ENCODE data around the gene LIN28A. TPM values are rescaled to one million over a fixed set of nuclear protein-coding genes. Genes with fewer than 3 reads are reported as not detected.

Gene LIN28A, protein sequence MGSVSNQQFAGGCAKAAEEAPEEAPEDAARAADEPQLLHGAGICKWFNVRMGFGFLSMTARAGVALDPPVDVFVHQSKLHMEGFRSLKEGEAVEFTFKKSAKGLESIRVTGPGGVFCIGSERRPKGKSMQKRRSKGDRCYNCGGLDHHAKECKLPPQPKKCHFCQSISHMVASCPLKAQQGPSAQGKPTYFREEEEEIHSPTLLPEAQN
- not detected for total RNA-seq
- long read RNA-seq, result 0 reads

DNA sequence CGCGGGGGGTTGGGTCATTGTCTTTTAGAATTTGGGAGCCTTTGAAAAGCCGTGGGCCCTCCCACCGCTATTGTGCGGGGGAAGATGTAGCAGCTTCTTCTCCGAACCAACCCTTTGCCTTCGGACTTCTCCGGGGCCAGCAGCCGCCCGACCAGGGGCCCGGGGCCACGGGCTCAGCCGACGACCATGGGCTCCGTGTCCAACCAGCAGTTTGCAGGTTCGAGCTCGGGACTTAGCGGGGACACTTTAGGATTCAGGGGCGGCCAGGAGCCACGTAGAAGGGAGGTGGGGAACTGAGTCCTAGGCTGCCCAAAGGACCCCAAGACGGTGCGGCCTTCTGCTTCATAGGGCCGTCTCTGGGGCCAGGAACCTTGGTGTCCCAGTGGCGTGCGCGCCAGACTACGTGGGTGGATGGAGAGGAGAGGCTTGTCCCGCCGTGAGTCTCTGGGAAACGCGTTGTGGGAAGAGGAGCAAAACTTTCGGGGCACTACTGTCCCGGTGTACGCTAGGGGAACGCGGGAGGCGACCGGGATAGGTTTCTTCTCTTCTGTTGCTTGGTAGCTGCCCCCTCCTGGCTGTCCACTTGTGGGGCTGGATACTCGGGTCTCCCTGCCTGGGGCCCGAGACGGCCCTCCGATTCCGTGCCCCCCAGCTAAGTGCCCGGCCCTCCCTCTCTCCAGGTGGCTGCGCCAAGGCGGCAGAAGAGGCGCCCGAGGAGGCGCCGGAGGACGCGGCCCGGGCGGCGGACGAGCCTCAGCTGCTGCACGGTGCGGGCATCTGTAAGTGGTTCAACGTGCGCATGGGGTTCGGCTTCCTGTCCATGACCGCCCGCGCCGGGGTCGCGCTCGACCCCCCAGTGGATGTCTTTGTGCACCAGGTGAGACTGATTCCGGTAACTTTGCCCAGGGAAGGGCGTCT is at the start of gene LIN28A:
Gene LIN28A, plus strand, starts transcription at position 112 of the 918 bp plus-strand sequence. Its CDS starts 75 bp downstream, at position 187.
- DNase-seq, result peak; percentile 46
- intact Hi-C loops (cut with DNase I), result no loop called here
- no peak within 1 kb of the TSS for H3K27ac ChIP-seq
- ATAC-seq, result no peak
- no peak within 1 kb of the TSS for H3K4me3 ChIP-seq
- H3K9me3 ChIP-seq, result no peaks in the 10 kb centered on the region
- H3K36me3 ChIP-seq, result no peaks in the 10 kb centered on the region
- TF ChIP-seq, protein P1, sequence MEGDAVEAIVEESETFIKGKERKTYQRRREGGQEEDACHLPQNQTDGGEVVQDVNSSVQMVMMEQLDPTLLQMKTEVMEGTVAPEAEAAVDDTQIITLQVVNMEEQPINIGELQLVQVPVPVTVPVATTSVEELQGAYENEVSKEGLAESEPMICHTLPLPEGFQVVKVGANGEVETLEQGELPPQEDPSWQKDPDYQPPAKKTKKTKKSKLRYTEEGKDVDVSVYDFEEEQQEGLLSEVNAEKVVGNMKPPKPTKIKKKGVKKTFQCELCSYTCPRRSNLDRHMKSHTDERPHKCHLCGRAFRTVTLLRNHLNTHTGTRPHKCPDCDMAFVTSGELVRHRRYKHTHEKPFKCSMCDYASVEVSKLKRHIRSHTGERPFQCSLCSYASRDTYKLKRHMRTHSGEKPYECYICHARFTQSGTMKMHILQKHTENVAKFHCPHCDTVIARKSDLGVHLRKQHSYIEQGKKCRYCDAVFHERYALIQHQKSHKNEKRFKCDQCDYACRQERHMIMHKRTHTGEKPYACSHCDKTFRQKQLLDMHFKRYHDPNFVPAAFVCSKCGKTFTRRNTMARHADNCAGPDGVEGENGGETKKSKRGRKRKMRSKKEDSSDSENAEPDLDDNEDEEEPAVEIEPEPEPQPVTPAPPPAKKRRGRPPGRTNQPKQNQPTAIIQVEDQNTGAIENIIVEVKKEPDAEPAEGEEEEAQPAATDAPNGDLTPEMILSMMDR (IDR thresholded peaks at IDR 0.05), result no peak
- H3K4me1 ChIP-seq, result no peaks in the 10 kb centered on the region
- H3K27me3 ChIP-seq, result peaks cover 61% of the 10 kb centered on the region

GRCh38 chr1:26361605-26362122 is 49.0 kb upstream of the LIN28A start:
- Histone ChIP-seq H3K36me3 (no peaks in the 10 kb centered on the region), H3K27me3 (peaks cover 44% of the 10 kb centered on the region), H3K9me3 (no peaks in the 10 kb centered on the region), H3K27ac (no peak overlapping the region), H3K4me1 (peaks cover 12% of the 10 kb centered on the region), H3K4me3 (no peak overlapping the region)
- ATAC-seq (no peak), DNase-seq (no peak)
- intact Hi-C loops (cut with DNase I), result no loop called here
- TF ChIP-seq, protein P1 (IDR thresholded peaks at IDR 0.05), result no peak

DNA sequence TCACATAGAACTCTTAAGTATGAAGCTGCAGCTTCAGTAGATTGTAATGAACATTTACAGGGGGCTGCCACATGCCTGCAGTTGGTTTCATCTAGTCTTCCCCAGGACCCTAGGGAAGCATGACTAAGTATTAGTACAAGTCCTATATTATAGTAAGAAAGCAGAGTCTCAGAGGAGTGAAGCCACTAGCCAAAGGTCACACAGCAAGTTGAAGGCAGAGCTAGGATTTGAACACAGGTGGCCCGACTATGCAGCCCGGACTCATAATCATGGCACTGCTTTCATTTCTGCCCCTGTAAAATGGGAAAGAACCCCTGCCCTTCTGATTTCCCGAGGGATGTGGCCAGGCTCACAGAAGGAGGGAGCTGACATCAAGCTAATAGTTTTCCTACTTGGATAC is 48.3 kb upstream of the LIN28A start:
- DNase-seq, result no peak
- ATAC-seq, result no peak
- H3K4me1 ChIP-seq, result peaks cover 12% of the 10 kb centered on the region
- peaks cover 44% of the 10 kb centered on the region for H3K27me3 ChIP-seq
- no peak overlapping the region for H3K27ac ChIP-seq
- intact Hi-C loops (cut with DNase I), result no loop called here
- no peaks in the 10 kb centered on the region for H3K9me3 ChIP-seq
- TF ChIP-seq, protein P1 (IDR thresholded peaks at IDR 0.05), result no peak
- no peak overlapping the region for H3K4me3 ChIP-seq
- H3K36me3 ChIP-seq, result no peaks in the 10 kb centered on the region

GRCh38 chr1:26363549-26364448 is 46.8 kb upstream of the LIN28A start:
- Histone ChIP-seq H3K4me1 (peaks cover 12% of the 10 kb centered on the region), H3K27ac (no peak overlapping the region), H3K9me3 (no peaks in the 10 kb centered on the region), H3K36me3 (no peaks in the 10 kb centered on the region), H3K27me3 (peaks cover 32% of the 10 kb centered on the region), H3K4me3 (no peak overlapping the region)
- TF ChIP-seq, protein P1 (IDR thresholded peaks at IDR 0.05), result peak; percentile 97
- intact Hi-C loops (cut with DNase I), result no loop called here
- ATAC-seq, result peak; percentile 94
- peak; percentile 92 for DNase-seq

DNA sequence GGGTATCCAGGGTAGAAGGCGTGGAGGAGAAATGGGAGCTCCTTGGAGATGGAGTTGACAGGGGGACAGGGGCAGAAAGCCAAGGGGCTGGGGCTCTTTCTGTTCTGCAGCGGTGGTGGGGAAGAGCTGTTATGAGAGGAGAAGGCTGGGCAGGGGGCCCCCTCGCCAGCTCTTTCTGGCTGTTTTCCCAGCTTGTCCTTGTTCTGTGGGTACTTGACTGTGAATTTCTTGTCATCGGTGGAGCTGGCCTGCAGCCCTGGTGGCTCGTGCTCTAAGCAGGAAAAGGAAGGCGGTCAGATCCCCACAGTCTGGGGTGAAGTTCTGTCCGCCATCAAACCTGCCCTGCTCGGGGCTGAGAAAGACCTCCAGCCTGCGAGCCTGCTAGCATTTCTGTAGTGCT is 45.7 kb upstream of the LIN28A start:
- Histone ChIP-seq H3K27ac (no peak overlapping the region), H3K36me3 (no peaks in the 10 kb centered on the region), H3K9me3 (no peaks in the 10 kb centered on the region), H3K4me1 (peaks cover 10% of the 10 kb centered on the region), H3K27me3 (peaks cover 26% of the 10 kb centered on the region), H3K4me3 (no peak overlapping the region)
- TF ChIP-seq, protein P1 (IDR thresholded peaks at IDR 0.05), result no peak
- DNase-seq (no peak), ATAC-seq (no peak)
- intact Hi-C loops (cut with DNase I), result no loop called here
